Psoas muscle (tissue), 8 donors: Measurements from ENCODE around the gene URI1. TPM values are rescaled to one million over a fixed set of nuclear protein-coding genes. Genes with fewer than 3 reads are reported as not detected.

Experiments used
- ATAC-seq, 4 donors: fragments of 200-7000 bp; cut with Tn5 transposase; one replicate each; pipeline ENCODE4 v1.9.1; 2020; ENCODE audit warnings: moderate library complexity in 3 of 4, mild to moderate bottlenecking in 2 of 4
- DNase-seq, 2 donors: peaks; one replicate each; pipeline ENCODE4 v3.0.0-alpha.2; 2020
- H3K27ac ChIP-seq: fragments of 200-600 bp; one replicate; pipeline ENCODE4 v1.8.0; 2022
- H3K27me3 ChIP-seq, 3 donors: fragments of 200-600 bp in 1 of 3; one replicate each; pipeline versions ENCODE4 v1.6.1 to v1.8.0; 2013 to 2022; ENCODE audit warnings: low read length in 2 of 3, mild to moderate bottlenecking in 2 of 3, moderate library complexity in 1 of 3; ENCODE audit not compliant: insufficient read depth in 3 of 3
- H3K36me3 ChIP-seq, 2 donors: fragments of 200-600 bp in 1 of 2; one replicate each; pipeline versions ENCODE4 v1.6.1 to v1.8.0; 2013 to 2022; ENCODE audit warnings: low read depth in 1 of 2, mild to moderate bottlenecking in 1 of 2, moderate library complexity in 1 of 2; ENCODE audit not compliant: insufficient read depth in 1 of 2
- H3K4me1 ChIP-seq: fragments of 200-600 bp; one replicate; pipeline ENCODE4 v1.8.0; 2022
- H3K4me3 ChIP-seq: fragments of 200-600 bp; one replicate; pipeline ENCODE4 v1.8.0; 2022; ENCODE audit warnings: mild to moderate bottlenecking
- H3K9me3 ChIP-seq: fragments of 200-600 bp; one replicate; pipeline ENCODE4 v1.8.0; 2022
- WGBS, 3 donors: extraction: QIAGEN DNeasy Blood & Tissue Kit; methylation state at CpG; one replicate each; pipeline versions ENCODE4 v1.1.6 to v1.1.7; 2013; 5-methylcytosine and 5-hydroxymethylcytosine counted together
- intact Hi-C, 2 donors: fragments of 100-400 bp; cut with DNase I; formaldehyde crosslinking; loops; one replicate each; pipeline versions ENCODE4 v1.11.0 to v1.14.2; 2022
- polyA plus RNA-seq, 3 donors: library from polyadenylated mRNA; stranded (reverse); fragments of 200-250 nt; gene quantifications; one replicate each; pipeline ENCODE4 v1.2.3, GENCODE V29; 2013
- total RNA-seq, 4 donors: library from RNA; stranded (reverse); fragmentation: NEBNext Ultra II Directional in 2 of 4; extraction: Animal tissue kit (Norgen Biotek cat#: 25700) in 2 of 4; gene quantifications; one replicate each; pipeline versions ENCODE4 v1.2.1 to v1.2.4, GENCODE V29; 2021 to 2023
- TF ChIP-seq, protein P1 (sequence below): fragments of 200-600 bp; IDR thresholded peaks from one replicate; pipeline ENCODE4 v1.8.0; 2022; ENCODE audit warnings: antibody characterized with exemption
- donor health status: healthy with polysubstance abuse.
- donor health status: DM: no; HTN: no; CAD: no; lungs with moderate emphysema.
- donor health status: Bipolar disorder and iron deficiency.
- donor health status: healthy.
- donor health status: DM: yes; HTN: yes; CAD: no.
- donor health status: DM: no; HTN: no; CAD: no.
- donor health status: DM: no; HTN: no; CAD: no.
- donor health status: DM: yes; HTN: yes; CAD: no.

URI1 gene
- total and polyA plus RNA-seq, 7 donors, result 37.6 to 85.5 (median 54.9) TPM

DNA sequence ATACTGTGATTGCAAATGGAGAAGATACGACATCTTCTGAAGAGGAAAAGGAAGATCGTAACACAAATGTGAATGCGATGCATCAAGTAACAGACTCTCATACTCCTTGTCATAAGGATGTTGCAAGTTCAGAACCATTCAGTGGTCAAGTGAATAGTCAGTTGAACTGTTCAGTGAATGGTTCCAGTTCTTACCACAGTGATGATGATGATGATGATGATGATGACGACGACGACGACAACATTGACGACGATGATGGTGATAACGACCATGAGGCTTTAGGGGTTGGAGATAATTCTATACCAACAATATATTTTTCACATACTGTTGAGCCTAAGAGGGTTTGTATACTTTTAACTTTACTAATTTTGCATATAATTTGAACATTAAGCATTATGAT is 67.0 kb downstream of the URI1 start:
- no peak for ATAC-seq
- 97% methylated on average over 10 of the region's 10 CpGs for WGBS, 3 donors
- no peaks in the 10 kb centered on the region for H3K27me3 ChIP-seq
- TF ChIP-seq, protein P1, sequence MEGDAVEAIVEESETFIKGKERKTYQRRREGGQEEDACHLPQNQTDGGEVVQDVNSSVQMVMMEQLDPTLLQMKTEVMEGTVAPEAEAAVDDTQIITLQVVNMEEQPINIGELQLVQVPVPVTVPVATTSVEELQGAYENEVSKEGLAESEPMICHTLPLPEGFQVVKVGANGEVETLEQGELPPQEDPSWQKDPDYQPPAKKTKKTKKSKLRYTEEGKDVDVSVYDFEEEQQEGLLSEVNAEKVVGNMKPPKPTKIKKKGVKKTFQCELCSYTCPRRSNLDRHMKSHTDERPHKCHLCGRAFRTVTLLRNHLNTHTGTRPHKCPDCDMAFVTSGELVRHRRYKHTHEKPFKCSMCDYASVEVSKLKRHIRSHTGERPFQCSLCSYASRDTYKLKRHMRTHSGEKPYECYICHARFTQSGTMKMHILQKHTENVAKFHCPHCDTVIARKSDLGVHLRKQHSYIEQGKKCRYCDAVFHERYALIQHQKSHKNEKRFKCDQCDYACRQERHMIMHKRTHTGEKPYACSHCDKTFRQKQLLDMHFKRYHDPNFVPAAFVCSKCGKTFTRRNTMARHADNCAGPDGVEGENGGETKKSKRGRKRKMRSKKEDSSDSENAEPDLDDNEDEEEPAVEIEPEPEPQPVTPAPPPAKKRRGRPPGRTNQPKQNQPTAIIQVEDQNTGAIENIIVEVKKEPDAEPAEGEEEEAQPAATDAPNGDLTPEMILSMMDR, result no peak
- no peaks in the 10 kb centered on the region for H3K9me3 ChIP-seq
- H3K4me1 ChIP-seq, result no peaks in the 10 kb centered on the region
- no peak overlapping the region for H3K27ac ChIP-seq
- DNase-seq, result no peak
- intact Hi-C loops, result no loop called here
- peaks cover 2 to 72% of the 10 kb centered on the region in 2 donors for H3K36me3 ChIP-seq
- no peak overlapping the region for H3K4me3 ChIP-seq

DNA sequence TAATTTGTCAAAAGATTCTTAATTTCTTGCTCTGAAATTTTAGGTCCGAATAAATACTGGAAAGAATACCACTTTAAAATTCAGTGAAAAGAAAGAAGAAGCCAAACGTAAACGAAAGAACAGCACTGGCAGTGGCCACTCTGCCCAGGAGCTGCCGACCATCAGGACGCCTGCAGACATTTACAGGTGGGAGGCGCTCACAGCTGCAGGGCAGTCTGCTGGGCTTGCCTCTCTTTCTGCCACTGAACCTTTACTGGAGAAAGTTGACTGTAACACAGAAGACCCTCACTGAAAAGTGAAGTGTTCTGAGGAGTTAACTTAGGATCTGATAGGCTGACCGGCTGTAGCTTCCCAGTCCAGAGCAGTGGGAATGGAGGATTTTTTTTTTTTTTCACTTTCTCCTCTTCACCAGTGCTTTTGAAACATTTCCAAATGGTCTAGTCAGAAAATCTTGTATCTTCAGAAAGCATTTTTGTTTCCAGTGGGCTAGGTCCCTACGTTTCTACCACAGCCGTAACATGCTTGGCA is 69.1 kb downstream of the URI1 start:
- H3K36me3 ChIP-seq, result peaks cover 2 to 84% of the 10 kb centered on the region in 2 donors
- WGBS, 3 donors, result 79 to 87% (median 81%) methylated on average over 9 of the region's 9 CpGs
- TF ChIP-seq, protein P1, result no peak
- H3K27ac ChIP-seq, result no peak overlapping the region
- no peaks in the 10 kb centered on the region for H3K4me1 ChIP-seq
- no peaks in the 10 kb centered on the region for H3K9me3 ChIP-seq
- intact Hi-C loops, result no loop called here
- no peak for DNase-seq
- no peaks in the 10 kb centered on the region for H3K27me3 ChIP-seq
- ATAC-seq, result no peak
- no peak overlapping the region for H3K4me3 ChIP-seq

DNA sequence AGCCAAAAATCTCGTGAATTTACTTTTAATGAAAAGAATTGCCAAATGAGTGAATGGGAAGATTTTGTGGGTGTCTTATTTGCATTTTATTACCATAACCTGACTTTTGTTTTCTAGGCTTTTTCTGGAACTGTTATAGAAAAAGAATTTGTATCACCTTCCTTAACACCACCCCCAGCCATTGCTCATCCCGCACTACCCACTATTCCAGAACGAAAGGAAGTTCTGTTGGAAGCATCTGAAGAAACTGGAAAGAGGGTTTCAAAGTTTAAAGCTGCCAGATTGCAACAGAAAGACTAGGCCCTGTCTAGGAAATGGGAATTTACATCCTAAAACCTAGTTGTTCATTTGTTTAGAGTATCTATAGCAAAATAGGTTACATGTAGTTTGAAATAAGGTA is 72.7 kb downstream of the URI1 start:
- Histone ChIP-seq H3K27ac (no peak overlapping the region), H3K27me3 (no peaks in the 10 kb centered on the region), H3K9me3 (no peaks in the 10 kb centered on the region), H3K36me3 (peaks cover 2 to 78% of the 10 kb centered on the region in 2 donors), H3K4me3 (no peak overlapping the region), H3K4me1 (no peaks in the 10 kb centered on the region)
- DNase-seq (no peak), ATAC-seq (no peak)
- 93 to 95% (median 95%) methylated on average over 3 of the region's 3 CpGs for WGBS, 3 donors
- intact Hi-C loops, result no loop called here
- TF ChIP-seq, protein P1, result no peak

DNA sequence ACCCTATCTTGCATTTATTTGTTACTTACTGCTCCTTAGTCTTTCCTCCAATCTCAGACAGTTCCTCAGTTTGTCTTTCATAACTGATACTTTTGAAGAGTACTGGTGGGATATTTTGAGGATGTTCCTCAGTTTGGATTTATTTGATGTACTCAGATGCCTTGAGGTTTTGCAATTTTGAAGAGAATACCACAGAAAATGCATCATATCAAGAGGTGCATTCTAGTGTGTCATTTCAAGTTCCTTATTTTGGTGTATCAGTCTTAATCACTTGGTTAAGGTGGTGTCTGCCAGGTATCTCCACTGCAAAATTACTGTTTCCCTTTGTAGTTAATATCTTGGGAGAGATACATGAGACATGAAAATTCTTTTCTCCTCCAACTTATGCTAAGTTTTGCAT is 75.1 kb downstream of the URI1 start:
- Histone ChIP-seq H3K9me3 (no peaks in the 10 kb centered on the region), H3K36me3 (peaks cover 0 to 61% of the 10 kb centered on the region in 2 donors), H3K27ac (no peak overlapping the region), H3K4me3 (no peak overlapping the region), H3K4me1 (no peaks in the 10 kb centered on the region), H3K27me3 (no peaks in the 10 kb centered on the region)
- intact Hi-C loops, result no loop called here
- TF ChIP-seq, protein P1, result no peak
- DNase-seq, result no peak
- no peak for ATAC-seq

DNA sequence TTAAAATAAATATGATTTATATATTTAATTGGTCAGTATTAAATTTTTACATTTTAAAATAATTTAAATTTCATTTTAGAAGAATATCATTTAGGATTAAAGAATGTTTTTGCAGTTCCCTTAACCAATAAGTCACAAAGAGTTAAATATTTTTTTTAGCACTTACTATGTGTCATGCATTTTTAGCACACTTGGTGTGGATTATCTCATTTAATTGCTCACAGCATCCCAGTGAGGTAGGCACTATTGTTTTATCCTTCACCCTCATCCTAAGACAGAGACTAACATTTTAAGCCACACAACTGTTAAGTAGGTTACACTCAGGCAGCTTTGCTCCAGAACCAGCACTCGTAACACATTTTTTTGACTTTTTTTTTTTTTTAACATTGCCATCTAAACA is 78.2 kb downstream of the URI1 start:
- no peaks in the 10 kb centered on the region for H3K4me1 ChIP-seq
- no peaks in the 10 kb centered on the region for H3K27me3 ChIP-seq
- intact Hi-C loops, result no loop called here
- DNase-seq (no peak), ATAC-seq (no peak)
- no peak overlapping the region for H3K4me3 ChIP-seq
- 89 to 92% (median 91%) methylated on average over 1 of the region's 1 CpG for WGBS, 3 donors
- no peak overlapping the region for H3K27ac ChIP-seq
- H3K36me3 ChIP-seq, result peaks cover 0 to 38% of the 10 kb centered on the region in 2 donors
- TF ChIP-seq, protein P1, result no peak
- H3K9me3 ChIP-seq, result peaks cover 5% of the 10 kb centered on the region
